HG02571 (cell line): ENCODE data around the gene SYNGR2.

Source experiments
- ATAC-seq: cut with Tn5 transposase; IDR thresholded peaks from one replicate; pipeline ENCODE4 v1.9.1; 2021; ENCODE audit warnings: mild to moderate bottlenecking, moderate library complexity; ENCODE audit not compliant: unreplicated experiment

The SYNGR2 gene

DNA sequence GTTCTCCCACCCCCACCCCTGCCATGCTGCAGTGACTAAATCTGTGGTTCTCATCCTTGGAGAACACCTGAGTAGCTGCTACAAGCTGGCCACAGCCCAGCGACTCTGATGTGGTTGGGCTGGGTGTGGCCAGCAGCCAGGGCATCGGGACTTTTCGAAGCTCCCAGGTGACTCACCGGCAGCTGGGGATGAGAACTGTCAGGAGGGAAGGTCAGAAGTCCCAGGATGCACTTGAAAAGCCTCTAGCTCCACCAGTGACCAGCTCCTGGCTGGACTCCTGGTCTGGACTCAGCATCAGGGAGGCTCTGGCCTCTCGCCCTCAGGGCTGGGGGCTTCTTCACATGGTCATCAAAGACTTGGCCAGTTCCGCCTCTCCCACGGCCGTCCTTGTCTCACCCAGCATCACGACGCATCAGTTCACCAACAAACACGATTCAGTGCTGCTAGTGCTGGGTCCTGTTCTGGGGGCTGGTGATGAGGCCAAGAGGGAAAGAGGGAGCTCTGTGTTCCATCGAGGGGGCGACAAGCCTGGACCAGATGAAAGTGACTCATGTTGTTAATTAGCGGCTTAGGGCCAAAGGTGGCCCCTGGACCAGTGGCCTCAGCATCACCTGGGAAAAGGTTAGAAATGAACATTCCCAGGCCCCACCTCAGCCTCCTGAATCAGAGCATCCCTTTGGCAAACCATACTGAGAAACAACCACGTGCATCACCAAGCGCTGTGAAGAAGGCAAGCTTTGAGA lies 26.1 kb upstream of the SYNGR2 start:
- no peak for ATAC-seq

DNA sequence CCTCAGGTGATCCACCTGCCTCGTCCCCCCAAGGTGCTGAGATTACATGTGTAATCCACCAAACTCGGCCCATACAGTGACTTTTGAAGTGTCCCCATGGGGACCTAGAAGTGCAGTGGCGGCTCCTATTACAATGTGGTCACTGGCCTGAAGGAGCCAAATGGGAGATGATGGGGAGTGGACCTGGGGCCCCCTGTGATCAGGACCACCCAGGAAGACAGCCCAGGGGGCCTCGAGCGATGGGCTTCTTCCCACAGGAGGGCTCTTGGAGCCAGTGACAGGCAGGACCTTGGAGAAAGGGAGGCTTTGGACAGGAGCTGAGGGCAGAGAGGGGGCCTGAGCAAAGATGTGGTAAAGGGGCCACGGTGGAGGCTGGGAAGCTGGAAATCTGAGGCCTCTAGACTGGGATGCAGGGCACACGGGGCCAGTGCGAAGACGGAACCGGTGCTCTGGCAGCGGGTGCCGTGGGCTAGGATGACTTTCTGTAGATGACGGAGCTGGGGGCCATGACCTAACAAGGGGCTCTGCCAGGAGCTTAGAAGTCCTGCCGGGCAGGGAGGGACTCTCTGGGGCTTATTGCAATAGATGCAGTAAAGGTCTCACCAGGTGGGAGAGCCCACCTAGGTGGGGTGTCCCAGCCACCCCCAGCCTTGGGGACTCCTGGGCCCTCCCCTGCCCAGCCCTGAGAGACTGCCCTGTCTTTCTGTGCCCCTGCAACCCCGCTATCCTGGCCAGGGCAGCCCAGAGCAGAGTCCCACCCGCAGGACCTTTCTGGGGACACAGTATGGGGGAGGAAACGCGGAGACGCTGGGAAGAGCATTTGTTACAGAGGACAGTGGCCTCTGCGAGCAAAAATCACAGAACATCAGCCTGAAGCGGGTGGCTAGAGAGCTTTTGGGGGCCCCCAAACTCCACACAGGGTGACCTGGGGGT lies 24.9 kb upstream of the SYNGR2 start:
- no peak for ATAC-seq

DNA sequence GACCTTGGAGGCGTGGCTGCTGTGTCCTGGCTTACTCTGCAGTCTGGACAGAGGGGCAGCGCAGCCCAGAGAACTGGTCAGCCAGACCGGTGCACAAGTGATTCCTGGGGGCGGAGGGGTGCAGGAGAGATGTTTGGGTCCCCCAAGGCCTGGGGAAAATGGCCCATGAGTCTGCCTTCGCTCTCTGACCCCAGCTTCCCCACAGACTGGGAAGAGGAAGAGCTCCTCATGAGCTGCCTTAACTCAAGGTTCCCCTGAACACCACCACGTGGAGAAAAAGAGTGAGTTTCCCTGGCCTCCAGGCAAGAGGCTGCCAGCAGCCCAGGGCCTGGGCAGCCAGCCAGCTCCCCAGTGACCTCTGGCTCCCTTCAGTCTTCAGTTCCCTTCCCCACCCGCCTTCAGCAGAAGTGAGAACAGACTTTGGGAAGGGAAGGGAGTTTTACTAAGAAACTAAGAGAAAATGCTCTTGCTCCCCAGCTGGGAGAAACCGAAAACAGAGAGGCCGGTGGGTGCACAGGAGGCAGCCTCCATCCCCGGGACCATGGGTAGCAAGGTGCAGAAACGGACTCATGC lies 24.1 kb upstream of the SYNGR2 start:
- ATAC-seq: no peak

DNA sequence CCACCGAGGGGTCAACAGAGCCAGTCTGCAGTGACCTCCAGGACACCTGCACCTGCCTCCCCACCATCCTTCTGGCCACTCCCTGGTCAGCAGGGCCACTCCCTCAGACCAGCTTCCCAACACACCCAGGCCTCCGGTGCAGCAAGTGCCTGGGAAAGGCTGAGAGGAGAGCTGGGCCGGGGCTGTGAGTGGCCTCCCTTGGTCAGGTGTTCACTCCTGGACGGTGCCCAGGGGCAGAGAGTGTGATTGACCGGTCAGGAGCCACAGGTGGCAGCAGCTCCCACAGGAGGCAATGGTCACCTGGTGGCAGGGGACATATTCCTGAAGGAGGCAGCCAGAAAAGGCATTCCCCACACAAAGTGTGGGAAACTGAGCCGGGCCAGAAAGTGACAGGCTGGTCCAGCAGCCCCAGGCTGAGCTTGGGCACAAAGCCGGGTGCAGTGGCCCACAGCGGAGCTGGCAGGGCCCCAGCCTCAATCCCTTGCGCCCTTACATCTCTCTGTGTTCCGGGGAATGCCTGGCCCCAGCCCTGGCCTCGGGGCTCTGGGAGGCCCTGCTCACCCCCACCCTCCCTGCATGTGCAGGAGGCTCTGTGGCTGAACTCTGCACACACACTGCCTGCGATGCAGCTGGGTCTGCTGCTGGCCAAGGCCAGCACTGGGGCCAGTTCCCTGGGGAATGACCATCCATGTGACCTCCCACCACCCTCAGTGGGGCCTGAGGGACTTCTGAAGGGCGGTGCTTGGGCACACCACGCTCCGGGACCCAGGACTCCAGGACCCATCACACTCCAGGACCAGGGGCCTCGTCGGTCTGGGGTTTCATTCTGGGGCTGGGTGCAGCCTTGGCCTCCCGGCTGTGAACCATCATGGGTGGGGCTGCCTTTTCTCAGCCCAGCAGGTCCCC lies 23.4 kb upstream of the SYNGR2 start:
- no peak for ATAC-seq

DNA sequence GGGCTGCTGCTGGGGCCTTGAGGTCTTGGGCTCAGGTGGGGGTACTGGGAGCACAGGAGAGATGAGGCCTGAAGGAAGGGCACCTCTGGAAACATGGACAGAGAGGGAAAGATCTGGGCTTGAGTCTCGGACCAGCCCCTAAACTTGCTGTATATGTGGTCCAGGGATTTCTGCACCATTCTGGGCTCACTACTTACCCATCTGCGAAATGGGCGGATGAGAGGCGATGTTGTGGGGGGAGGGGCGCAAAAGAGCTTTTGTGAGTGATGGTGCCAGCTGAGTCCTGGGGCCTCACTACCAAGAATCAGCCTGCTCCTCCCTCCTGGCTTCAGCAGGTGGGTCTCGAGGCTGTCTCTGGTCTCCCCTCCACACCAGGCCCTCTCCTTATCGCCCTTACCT lies 21.9 kb upstream of the SYNGR2 start:
- no peak for ATAC-seq

DNA sequence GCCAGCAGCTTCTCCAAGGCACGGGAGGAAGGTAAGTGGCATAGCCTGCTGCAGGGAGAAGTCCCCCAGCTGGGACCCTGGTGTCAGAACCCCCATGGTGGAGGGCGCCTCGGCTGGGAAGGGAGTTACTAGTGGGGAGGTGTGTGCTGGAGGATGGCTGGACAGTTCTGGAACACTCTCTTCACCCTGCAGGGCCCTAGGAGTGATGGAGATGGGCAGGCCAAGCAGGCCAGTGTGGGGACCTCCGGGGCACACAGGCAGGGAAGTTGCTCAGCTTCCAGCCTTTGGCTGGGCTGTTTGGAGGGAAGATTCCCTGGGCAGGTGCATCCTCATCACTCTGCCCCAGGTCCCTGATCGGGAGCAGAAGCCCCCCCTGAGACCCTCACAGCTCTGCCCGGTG lies 21.5 kb upstream of the SYNGR2 start:
- no peak for ATAC-seq

DNA sequence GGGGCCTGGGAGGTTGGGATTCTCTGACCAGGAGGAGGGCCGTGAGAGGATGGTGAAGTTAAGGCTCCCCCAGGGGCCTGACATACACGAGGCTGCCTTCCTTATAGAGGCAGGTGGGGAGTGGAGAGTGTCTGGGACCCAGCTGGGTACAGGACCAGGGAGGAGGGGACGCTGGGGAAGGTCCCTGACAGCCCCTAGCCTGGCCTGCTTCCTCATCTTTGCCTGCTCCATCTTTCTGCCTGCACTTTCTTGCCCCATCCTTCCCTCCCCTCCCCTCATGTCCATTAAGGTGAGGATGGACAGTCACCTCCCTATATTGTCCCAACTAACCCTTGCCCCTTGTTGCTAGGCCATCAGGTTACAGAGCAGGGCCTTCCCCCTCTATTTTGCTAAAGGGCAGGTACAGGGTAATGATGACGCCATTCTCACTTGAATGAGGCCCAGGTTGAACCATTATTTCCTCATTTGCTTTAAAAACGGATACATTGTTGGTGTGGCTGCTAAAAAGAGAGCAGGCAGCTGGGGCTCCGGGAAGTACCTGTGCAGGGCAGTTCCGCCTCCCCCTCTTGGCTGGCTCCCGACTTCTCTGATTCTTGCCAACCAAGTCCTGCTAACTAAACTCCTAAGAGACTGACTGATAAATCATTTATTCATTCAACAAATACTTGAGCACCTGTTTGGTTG lies 20.9 kb upstream of the SYNGR2 start:
- ATAC-seq: no peak

DNA sequence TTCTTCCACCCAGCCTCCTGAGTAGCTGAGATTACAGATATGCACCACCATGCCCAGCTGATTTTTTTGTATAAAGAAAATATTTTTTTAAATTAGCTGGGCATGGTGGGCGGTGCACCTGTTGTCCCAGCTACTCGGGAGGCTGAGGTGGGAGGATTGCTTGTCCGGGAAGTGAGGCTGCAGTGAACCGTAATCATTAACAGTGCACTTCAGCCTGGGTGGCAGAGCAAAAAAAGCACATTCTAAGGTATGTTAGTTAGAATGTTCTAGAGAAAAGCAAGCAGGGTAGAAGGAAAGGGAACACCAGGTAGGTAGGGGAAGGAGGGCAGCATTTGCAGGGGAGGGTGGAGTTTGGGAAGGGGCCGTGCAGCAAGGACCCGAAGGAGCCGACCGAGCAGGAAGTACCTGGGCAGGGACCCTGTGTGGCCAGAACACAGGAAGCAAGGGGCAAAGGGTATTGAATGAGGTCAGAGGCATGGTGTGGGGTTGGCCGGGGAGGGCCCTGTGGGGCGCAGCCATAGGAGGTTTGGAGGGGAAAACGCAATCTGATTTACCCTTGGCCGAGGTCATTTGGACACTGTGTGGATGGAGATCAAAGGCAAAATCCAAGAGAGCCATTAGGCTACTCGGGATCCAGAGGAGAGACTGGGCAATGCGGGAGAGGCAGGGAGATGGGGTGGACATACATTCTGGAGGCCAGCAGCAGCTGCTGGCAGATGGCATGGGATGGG lies 19.9 kb upstream of the SYNGR2 start:
- ATAC-seq: no peak

DNA sequence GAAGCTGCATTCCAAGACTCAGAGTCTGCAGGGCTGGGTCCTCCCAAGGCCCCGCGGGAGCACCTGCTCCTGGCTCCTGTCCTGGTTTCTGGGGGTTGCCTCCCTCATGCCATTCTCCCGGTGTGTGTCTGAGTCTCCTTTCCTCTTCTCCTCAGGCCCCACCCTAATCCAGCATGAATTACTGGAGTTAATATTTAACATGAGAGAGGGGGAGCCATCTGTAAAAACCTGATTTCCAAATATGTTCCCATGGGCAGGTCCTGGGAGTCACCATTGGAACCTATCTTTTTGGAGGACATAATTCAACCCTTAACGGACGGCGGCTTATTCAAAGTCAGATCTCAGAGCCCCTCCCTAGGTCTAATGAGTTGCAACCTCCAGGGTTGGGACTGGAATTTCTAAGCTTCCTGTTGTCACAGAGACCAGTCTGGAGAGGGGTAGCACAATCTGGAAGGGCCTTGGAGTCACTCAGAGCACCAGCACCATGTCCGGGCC lies 16.8 kb upstream of the SYNGR2 start:
- no peak for ATAC-seq

DNA sequence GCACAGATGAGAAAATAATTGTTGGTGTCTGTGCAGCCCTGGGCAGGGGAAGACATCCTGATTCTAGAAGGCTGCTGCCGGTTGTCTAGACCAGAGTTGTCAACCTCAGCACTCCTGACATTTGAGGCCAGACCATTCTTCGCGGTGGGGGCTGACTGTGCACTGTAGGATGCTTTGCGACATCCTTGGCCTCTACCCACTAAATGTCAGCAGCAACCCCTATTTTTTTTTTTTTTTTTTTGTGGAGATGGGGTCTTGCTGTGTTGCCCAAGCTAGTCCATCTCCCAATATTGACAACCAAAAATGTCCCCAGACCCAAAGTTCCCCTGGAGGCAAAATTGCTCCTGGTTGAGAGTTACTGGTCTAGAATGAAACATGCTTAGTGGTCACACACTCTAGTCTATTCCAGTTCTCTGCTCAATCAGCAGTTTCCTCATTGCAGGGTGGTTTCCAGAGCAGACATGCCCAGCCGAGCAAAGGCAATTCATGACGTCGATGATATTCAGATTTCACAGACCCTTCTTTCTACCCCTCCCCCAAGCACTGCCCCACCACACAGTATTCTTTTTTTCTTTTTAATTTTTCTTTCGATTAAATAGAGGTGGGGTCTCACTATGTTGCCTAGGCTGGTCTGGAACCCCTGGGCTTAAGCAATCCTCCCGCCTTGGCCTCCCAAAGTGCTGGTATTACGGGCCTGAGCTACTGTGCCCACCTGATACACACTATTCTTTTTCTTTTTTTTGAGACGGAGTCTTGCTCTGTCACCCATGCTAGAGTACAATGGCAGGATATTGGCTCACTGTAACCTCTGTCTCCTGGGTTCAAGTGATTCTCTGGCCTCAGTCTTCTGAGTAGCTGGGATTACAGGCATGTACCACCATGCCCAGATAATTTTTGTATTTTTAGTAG lies 13.2 kb upstream of the SYNGR2 start:
- ATAC-seq: peak; percentile 53

DNA sequence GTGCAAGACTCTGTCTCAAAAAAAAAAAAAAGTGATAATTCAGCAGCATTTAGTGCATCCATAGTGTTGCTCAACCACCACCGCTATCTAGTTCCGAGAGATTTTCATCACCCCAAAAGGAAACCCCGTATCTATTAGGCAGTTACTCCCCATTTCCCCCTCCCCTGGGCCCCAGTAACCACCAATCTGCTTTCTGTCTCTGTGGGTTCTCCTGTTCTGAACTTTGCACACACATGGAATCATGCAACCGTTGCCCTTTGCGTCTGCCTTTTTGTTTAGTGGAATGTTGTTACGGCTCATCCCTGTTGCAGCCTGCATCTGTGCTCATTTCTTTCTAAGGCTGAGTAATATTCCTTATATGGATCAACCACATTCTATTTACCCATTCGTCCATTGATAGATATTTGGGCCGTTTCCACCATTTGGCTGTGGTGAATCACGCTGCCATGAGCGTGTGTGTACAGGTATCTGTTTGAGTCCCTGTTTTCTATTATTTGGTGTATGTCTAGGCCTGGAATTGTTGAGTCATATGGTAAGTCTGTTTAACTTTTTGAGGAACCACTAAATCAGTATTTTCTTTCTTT lies 8.7 kb upstream of the SYNGR2 start:
- no peak for ATAC-seq

DNA sequence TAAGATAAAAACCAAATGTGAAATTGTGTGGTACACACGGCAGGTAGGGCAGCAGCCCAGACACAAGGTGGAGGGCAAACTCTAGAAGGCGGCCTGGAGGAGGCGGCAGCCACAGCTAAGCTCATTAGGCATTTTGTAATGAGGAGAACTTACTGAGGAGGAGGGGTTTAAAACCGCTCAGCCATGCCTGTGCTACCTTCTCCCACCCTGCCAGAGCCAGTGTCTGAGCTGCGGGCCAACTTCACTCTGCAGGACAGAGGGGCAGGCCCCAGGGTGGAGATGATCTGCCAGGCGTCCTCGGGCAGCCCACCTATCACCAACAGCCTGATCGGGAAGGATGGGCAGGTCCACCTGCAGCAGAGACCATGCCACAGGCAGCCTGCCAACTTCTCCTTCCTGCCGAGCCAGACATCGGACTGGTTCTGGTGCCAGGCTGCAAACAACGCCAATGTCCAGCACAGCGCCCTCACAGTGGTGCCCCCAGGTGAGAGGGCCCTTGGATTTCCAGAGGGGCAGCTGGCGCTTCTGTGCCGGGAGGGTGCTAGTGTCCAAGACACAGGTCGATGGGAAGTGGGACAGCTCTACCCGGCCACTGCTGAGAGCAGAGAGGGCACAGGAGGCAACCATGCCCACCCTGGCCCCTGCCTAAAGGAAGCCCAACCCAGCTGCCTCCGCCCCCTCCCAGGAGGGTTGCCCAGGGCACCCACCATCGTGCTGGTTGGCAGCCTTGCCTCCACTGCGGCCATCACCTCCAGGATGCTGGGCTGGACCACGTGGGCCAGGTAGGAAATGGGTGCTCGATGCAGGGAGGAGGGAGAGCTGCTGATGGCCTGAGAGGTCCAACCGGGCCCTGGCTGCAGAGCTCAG lies 4.3 kb upstream of the SYNGR2 start:
- ATAC-seq: no peak

DNA sequence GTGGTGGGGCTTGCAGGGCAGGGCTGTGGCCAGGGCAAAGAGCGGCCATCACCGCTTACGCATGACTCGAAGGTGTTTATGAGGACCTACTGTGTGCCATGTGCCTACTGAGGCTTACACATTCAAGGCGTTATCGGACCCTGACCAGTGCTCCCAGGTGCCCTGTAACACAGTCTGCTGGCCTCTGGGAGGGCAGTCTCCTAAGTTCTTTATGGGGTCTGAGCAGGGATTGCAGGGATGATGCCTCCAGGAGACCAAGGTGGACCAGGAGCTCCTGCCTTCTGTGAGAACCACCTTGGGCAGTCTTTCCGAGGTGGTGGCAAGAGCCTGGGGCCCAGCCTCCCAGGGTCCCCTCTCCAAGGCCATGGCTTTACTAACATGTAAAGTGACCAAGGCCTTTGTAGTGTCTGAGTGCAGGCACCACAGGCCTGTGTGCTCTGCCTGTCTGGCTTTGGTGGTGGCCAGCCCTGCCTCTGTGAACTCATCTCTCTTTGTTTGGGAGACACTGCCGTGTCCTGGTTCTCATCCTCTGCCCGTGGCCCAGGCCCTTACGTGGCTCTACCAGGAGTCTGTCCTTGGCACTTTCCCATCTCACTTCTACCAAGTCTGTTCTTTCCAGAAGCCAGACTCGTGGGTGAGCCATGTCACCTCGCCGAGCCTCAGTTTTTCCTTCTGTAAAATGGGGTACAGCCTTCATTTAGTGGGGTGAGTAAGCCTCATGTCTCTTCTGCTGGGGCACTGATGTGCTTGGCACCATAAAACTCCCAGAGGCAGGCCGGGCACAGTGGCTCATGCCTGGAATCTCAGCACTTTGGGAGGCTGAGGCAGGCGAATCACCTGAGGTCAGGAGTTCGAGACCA lies 3.4 kb upstream of the SYNGR2 start:
- ATAC-seq: no peak

DNA sequence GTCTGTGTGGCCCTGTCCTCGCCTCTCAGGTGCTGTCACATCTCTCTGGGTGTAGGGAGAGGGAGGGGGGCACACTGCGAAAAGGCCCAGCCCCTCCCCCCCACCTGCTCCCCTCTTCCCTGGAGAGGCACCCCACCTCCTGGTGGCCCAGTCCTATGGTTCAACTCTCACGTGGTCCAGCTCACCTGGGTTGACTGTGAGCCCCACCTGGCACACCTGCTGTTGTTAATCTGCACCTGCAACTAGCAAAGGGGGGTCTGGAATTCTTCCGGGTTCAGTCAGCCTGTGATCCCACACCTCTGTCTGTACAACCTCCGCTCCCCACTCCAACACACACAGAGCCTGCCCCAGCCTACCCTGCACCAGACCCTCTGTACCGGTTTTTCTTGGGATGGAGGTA lies 2.0 kb upstream of the SYNGR2 start:
- no peak for ATAC-seq

DNA sequence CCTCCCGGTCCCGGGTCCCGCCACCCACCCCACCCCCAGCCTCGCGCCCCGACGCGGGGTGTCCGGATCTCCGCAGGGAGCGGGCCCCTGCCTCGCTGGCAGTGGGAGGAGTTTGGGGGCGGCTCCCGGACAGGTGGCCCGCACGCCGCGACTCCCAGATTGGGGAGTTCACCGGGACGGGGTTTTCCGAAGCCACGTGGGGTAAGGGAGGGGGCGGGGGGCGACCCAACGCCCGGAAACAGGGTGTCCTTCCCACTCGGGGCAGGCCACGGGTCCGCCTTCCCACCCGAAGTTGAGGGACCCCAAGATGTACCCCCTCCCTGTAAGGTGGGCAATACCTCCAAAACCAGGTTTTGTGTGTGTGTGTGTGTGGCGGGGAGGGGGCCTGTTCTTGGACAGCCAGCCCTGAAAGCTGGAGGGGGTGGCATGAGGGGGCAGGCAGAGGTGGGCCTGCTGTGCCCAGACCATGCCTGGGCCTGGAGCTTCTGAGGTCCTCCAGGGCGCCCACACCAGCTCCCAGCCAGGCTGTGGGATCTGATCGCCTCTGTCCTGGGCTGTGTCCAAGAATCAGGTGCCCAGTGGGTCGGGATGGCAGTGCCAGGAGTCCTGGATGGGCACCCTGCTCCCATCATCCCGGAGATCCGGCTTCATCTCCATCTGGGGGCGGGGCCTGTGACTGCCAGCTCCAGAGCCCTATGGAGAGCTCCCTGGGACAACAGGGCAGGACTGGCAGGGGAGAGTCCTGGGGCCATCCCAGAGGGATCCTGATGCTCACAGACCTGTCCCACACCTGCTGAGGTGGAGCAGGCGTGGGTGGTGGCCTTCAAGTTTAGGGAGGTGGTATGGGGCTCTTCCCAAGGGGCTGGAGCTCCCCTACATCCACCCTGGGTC lies 767 bp downstream of the SYNGR2 start:
- ATAC-seq: no peak
